Suppressor macrophage treated with lipopolysaccharide for 1 hour (primary cell): ENCODE measurements around the gene MTFR1L.
A peak's percentile ranks its signal among the peaks of the same experiment; 100 is the strongest.

Experiments used
- DNase-seq, 3 donors: peaks; one replicate each; pipeline ENCODE4 v3.0.0-alpha.2; 2020 to 2022

The MTFR1L gene

DNA sequence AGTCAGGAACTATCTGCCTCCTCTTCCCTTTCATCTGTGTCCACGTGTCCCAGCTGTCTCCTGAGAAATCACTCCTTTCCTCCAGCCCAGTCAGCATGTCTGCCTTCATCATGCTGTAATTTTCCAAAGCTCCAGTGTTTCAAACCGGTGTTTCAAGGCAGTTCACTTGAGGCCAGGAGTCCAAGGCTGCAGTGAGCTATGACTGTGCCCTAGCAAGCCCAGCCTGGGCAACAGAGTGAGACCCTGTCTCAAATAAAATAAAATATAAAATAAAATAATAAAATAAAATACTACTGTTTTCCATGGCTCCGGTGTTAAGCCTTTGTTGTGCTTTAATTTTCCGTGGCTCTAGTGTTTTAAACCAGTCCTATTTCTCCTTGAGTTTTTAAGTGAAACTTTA, 27.6 kb upstream of the MTFR1L start:
- no peak for DNase-seq

DNA sequence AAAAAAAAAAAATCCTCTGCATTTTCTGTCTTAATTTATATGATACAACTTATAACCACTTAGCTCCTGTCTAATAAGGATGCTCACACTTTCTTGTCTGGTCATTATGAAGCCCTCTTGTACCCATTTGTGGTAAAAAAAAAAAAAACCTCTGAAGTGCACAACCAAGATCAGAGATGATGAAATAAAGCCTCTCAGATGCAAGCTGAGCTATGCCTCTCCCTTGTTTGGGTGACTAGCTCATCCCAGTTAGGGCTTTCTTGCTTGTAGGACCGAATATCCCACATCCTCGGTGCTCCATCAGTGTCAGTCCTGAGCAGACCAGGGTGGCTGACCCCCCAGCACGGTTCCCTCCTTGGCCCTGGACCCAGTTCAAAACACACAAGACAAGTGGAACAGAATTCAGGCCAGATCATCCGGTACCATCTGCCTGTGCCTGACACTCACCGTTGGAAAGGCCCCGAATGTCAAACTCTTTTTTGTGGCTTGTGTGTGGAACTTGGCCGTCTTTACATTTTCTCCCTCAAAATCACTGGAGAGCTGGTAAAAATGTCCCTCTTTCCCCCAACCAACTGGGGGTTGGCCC, 26.1 kb upstream of the MTFR1L start:
- DNase-seq, result no peak

DNA sequence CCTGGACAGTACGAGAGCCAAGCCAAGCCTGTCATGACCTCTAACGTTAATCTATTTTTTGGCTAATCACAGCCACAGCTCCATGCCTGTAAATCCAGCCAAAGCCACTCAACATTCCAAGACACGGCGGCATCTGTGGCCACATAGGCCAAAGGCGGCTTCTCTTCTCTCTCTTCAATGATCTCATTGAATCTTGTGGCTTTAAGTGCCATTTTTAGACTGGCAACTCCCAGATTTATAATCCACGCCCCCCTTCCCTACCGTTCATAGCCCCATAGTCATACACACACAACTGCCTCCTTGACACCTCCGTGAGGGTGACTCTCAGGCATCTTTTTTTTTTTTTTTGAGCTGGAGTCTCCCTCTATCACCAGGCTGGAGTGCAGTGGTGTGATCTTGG, 25.4 kb upstream of the MTFR1L start:
- DNase-seq, result peak in 1 of 3 donors; percentile 19

DNA sequence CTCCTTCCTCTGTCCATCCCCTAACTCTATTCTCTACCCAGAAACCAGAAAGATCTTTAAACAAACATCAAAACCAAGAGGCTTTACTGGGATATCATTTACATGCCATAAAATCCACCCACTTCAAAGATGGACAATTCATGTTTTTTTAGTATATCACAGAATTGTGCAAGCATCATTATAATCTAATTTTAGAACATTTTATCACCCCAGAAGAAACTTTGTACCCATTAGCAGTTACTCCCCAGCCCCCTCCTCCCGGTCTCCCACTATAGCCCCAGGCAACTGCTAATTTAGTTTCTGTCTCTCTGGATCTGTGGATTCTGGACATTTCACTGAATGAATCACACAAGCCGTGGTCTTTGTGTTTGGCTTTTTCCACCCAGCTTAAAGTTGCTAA, 24.5 kb upstream of the MTFR1L start:
- DNase-seq, result no peak

DNA sequence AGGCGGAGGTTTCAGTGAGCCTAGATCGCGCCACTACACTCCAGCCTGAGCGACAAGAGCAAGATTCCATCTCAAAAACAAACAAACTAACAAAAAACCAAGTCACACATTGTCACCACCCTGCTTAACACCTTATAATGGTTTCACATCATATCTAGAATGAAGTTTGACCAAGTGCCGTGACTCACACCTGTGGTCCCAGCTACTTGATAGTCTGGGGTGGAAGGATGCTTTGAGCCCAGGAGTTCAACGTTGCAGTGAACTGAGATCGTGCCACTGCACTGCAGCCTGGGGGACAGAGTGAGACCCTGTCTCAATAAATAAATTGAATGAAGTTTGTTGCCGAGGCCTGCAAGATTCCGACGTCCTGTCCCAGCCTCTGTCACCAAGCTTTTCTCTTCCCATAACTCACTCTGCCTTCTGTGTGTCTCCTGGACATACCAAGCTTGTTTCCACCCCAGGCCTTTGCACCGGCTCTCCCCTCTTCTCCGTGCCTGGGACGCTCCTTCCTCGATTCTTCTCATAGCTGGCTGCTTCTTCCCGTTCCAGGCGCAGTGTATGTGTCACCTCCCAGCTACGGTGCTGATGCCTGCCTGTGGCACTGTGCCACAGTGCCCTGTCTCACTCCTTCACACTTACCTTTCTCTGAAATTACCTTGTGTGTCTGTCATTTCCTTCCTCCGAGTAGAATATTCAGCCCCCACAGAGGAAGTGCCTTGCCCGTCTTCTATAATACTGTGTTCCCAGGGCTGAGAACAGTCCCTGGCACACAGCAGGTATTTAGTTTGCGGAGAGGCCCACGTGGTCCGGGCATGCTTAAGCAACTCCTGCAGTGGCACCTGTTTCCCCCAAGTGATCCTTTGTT, 23.6 kb upstream of the MTFR1L start:
- DNase-seq, result no peak

- DNase-seq, result peak; percentile 81 to 93 (median 89)
These were observed 22.8 kb upstream of the MTFR1L start for GRCh38 chr1:25796811-25797458.

DNA sequence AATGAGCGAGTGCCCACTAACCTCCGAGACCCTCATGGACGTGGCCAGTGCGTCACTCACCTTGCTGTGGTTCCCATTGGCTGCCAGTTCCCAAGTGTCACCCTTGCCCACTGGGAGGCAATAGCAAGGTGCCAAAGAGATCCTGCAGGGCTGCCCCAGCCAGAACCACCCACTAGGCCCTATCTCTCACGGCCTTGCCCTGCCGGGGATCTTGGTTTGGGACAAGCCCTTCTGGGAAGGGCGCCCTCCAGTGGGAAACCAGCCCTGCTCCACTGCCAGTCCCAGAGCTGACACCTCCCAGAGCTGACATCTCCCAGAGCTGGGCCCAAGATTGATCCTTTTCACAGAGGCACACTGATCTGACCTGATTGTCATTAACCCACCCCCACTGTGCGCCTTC, 21.8 kb upstream of the MTFR1L start:
- peak; percentile 47 to 82 (median 69) for DNase-seq

GRCh38 chr1:25798666-25799351, 20.9 kb upstream of the MTFR1L start:
- no peak for DNase-seq

DNA sequence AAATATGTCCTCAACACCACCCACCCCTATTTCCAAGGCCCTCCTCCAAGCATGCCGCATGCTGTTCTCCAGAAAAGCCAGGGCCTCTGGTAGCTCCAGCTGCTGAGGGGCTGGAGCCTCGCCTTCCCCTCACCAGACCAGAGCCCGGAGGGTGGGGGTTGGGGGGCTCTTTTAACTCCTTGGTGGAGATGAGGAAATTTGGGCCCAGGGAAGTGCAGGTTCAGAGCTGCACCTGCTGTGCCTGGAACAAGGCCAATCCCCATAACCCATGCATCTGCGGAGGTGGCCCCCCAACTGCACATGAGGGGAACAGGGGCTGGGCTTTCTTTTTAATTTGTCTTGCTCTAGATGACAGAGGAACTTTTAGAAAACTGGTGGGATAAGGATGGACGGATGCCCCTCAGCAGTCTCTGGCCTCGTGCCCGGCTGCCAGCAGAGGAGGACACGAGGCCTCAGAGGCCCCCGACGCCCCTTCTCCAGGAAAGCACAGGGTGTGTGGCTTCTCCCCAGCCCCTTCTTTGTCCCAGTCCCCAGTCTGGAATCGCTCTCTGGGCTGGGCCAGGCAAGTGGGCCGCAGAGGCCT, 20.3 kb upstream of the MTFR1L start:
- no peak for DNase-seq

- peak; percentile 33 to 82 (median 63) for DNase-seq
These were observed 19.6 kb upstream of the MTFR1L start, which contains the start of gene SELENON for GRCh38 chr1:25799935-25800702. Gene SELENON, plus strand, starts transcription at chr1:25800193. Its CDS starts 38 bp downstream, at chr1:25800231.

- peak in 2 of 3 donors; percentile 33 to 37 for DNase-seq
These were observed 18.9 kb upstream of the MTFR1L start for GRCh38 chr1:25800703-25801377.

DNA sequence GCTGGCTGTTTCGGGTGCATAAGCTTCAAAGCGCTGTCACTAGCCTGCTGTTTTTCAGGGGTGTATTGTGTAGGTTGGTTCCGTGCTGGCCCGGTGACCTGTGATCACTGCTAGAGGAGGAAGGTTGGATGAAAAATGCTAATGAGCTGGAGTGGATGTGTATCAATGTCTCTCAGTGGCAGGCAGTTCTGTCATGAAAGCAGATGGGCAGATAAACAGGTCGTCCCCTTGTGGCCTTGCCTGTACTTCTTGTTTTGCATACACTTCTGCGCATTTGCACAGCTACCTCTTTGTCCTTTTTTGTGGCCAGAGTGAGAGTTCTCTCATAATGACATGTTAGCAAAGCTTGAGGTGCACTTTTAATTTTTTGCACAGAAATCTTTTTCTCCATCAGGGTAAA, 16.8 kb upstream of the MTFR1L start:
- DNase-seq, result peak in 1 of 3 donors; percentile 28

GRCh38 chr1:25803368-25803767, 16.4 kb upstream of the MTFR1L start:
- no peak for DNase-seq

GRCh38 chr1:25804244-25804963, 15.3 kb upstream of the MTFR1L start:
- peak; percentile 75 to 81 (median 77) for DNase-seq

- DNase-seq, result no peak
These were observed 14.5 kb upstream of the MTFR1L start for GRCh38 chr1:25804964-25805862.

DNA sequence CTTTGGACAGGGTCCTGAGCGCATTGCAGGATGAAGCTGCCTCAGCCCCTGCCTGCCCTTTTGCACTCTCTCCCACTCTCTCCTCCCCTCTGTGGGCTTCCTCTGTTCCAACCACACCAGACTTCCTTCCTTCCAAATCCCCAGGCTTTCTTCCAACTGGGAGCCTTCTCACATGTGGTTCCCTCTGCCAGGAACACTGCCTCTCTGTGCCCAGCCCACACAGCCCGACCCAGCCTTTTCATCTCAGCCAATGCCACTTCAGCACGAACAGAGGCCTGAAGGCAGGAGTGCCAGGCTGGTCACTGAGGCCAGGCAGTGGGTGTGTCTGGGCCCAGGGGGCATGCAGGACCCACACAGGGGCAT, 13.9 kb upstream of the MTFR1L start:
- DNase-seq, result no peak

DNA sequence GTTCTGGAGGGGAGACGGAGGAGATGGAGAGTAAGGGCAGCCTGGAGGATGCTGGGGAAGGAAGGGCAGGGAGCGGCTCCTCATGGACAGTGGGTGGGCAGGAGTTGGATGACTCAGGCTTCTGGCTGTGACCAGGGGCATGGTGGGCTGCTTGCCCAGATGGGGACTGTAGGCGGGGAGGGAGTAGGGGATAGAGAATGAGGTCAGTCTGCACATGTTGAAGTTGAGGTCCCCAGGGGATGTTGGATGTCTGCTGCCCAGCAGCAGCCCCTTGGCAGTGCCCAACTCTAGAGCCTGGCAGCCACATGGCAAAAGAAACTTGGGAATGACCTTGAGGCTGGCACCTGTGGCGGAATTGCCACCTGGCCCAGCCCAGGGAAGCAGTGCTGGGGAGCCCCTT, 13.3 kb upstream of the MTFR1L start:
- DNase-seq, result no peak

- DNase-seq, result no peak
These were observed 12.0 kb upstream of the MTFR1L start for GRCh38 chr1:25807480-25808390.
